HEK293 (cell line): ENCODE results near the gene VPS51.

Source experiments
- CTCF ChIP-seq: fragments of 450-650 bp; formaldehyde crosslinking; IDR thresholded peaks from 2 replicates; pipeline ENCODE4 v1.5.1; 2016; ENCODE audit warnings: missing biosample characterization, missing genetic modification characterization
- SETDB1 ChIP-seq: IDR thresholded peaks from one replicate; pipeline ENCODE4 v1.6.1; 2017; ENCODE audit warnings: mild to moderate bottlenecking, low read length, moderate library complexity, mixed read lengths; ENCODE audit not compliant: insufficient read length
- ZFP3 ChIP-seq: fragments of 450-650 bp; formaldehyde crosslinking; IDR thresholded peaks from 2 replicates; pipeline ENCODE4 v1.5.1; 2016; ENCODE audit warnings: low read depth, missing biosample characterization, missing genetic modification characterization
- ZNF10 ChIP-seq: fragments of 450-650 bp; formaldehyde crosslinking; IDR thresholded peaks from 2 replicates; pipeline ENCODE4 v1.5.1; 2017; ENCODE audit warnings: missing biosample characterization, missing genetic modification characterization
- ZNF146 ChIP-seq: fragments of 450-650 bp; formaldehyde crosslinking; IDR thresholded peaks from 2 replicates; pipeline ENCODE4 v1.5.1; 2016; ENCODE audit warnings: missing biosample characterization, missing genetic modification characterization
- ZNF274 ChIP-seq, 2 experiments: fragments of 200-500 bp in 1 of 2; fragments of 450-650 bp in 1 of 2; sonication (Bioruptor generic) in 1 of 2; formaldehyde crosslinking in 1 of 2; IDR thresholded peaks; 2 replicates each; pipeline versions ENCODE4 v1.5.1 to v1.6.1; 2014 to 2016; ENCODE audit warnings: borderline replicate concordance in 1 of 2, inconsistent platforms in 1 of 2, low read length in 1 of 2, missing biosample characterization in 1 of 2, missing genetic modification characterization in 1 of 2
- ZNF280D ChIP-seq: fragments of 450-650 bp; formaldehyde crosslinking; IDR thresholded peaks from 2 replicates; pipeline ENCODE4 v1.5.1; 2016; ENCODE audit warnings: missing biosample characterization, missing genetic modification characterization
- ZNF398 ChIP-seq: fragments of 450-650 bp; formaldehyde crosslinking; IDR thresholded peaks from 2 replicates; pipeline ENCODE4 v1.5.1; 2017; ENCODE audit warnings: missing biosample characterization, missing genetic modification characterization
- ZNF501 ChIP-seq: fragments of 450-650 bp; formaldehyde crosslinking; IDR thresholded peaks from 2 replicates; pipeline ENCODE4 v1.5.1; 2016; ENCODE audit warnings: missing biosample characterization, missing genetic modification characterization
- ZNF521 ChIP-seq: fragments of 450-650 bp; formaldehyde crosslinking; IDR thresholded peaks from 2 replicates; pipeline ENCODE4 v1.5.1; 2017; ENCODE audit warnings: missing biosample characterization, mild to moderate bottlenecking, missing genetic modification characterization
- TF ChIP-seq, protein P1 (sequence below): fragments of 450-650 bp; formaldehyde crosslinking; IDR thresholded peaks from 2 replicates; pipeline ENCODE4 v1.5.1; 2016; ENCODE audit warnings: missing biosample characterization, missing genetic modification characterization

DNA sequence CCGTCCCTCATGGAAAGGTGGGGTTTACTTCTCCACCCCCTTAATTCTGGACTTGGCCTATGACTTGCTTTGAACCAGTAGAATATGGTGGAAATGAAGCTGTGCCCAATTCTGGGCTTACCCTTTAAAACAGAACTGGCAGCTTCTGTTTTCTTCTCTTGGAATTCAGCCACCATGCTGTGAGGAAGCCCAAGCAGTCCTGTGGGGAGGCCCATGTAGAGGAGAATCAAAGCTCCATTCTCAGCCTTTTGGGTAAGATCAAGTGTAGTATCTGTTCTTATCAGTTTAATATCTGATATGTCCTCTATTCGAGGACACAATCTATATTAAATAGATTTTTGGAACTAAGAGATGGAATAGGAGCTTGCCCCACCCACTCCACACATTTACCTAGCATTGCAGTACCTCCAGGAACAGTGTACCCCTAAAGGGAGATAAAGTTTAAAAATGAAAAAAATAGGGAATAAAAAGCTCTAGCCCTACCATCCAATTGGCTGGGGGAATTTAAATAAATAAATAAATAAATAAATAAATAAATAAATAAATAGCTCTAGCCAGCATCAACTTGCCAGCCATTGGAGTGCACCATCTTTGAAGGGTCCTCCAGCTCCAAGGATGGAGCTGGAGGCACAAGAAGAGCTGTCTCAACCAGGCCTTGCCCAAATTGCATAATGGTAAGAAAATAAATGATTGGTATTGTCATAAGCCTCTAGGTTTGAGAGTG, 51.5 kb downstream of the VPS51 start:
- TF ChIP-seq ZNF501 (tag by site-specific recombination) (no peak), CTCF (no peak), ZNF10 (tag by site-specific recombination) (no peak), ZNF280D (tag by site-specific recombination) (no peak), SETDB1 (no peak), ZNF274 (IDR thresholded peaks at IDR 0.05; ENCODE audit: low read length) (no peak), ZNF274 (tag by site-specific recombination; IDR thresholded peaks at IDR 0.05; ENCODE audit: borderline replicate concordance) (no peak), ZNF398 (tag by site-specific recombination) (no peak), ZNF521 (tag by site-specific recombination) (no peak), ZNF146 (tag by site-specific recombination) (no peak), ZFP3 (tag by site-specific recombination) (no peak)
- TF ChIP-seq, protein P1, sequence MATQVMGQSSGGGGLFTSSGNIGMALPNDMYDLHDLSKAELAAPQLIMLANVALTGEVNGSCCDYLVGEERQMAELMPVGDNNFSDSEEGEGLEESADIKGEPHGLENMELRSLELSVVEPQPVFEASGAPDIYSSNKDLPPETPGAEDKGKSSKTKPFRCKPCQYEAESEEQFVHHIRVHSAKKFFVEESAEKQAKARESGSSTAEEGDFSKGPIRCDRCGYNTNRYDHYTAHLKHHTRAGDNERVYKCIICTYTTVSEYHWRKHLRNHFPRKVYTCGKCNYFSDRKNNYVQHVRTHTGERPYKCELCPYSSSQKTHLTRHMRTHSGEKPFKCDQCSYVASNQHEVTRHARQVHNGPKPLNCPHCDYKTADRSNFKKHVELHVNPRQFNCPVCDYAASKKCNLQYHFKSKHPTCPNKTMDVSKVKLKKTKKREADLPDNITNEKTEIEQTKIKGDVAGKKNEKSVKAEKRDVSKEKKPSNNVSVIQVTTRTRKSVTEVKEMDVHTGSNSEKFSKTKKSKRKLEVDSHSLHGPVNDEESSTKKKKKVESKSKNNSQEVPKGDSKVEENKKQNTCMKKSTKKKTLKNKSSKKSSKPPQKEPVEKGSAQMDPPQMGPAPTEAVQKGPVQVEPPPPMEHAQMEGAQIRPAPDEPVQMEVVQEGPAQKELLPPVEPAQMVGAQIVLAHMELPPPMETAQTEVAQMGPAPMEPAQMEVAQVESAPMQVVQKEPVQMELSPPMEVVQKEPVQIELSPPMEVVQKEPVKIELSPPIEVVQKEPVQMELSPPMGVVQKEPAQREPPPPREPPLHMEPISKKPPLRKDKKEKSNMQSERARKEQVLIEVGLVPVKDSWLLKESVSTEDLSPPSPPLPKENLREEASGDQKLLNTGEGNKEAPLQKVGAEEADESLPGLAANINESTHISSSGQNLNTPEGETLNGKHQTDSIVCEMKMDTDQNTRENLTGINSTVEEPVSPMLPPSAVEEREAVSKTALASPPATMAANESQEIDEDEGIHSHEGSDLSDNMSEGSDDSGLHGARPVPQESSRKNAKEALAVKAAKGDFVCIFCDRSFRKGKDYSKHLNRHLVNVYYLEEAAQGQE (tag by site-specific recombination): peak; percentile 32; the same call in 1 of the 2 replicates
